SJSA1 (cell line): ENCODE data around the gene UBE2E1. TPM values are rescaled to one million over a fixed set of nuclear protein-coding genes. Genes with fewer than 3 reads are reported as not detected.

ENCODE experiments used
- DNase-seq, 2 experiments: peaks; one replicate each; pipeline ENCODE4 v3.0.0-alpha.2; 2015 to 2020; ENCODE audit warnings: low spot score in 2 of 2, low read depth in 1 of 2
- H3K27ac ChIP-seq: fragments of 250-450 bp; sonication (Bioruptor Pico); 2 replicates; pipeline ENCODE4 v1.5.1; 2020; ENCODE audit warnings: mild to moderate bottlenecking, moderate library complexity
- H3K27me3 ChIP-seq: fragments of 250-450 bp; sonication (Bioruptor Pico); replicated peaks from 2 replicates; pipeline ENCODE4 v1.5.1; 2020; ENCODE audit warnings: mild to moderate bottlenecking, moderate library complexity
- H3K36me3 ChIP-seq: fragments of 250-450 bp; sonication (Bioruptor Pico); 2 replicates; pipeline ENCODE4 v1.5.1; 2020; ENCODE audit warnings: mild to moderate bottlenecking
- H3K4me1 ChIP-seq: fragments of 250-450 bp; sonication (Bioruptor Pico); replicated peaks from 2 replicates; pipeline ENCODE4 v1.6.1; 2021; ENCODE audit warnings: mild to moderate bottlenecking
- H3K4me3 ChIP-seq: fragments of 250-450 bp; sonication (Bioruptor Pico); 2 replicates; pipeline ENCODE4 v1.5.1; 2020; ENCODE audit warnings: mild to moderate bottlenecking
- H3K9me3 ChIP-seq: fragments of 250-450 bp; sonication (Bioruptor Pico); replicated peaks from 2 replicates; pipeline ENCODE4 v1.5.1; 2020; ENCODE audit warnings: mild to moderate bottlenecking
- total RNA-seq: library from RNA; depleted of rRNA; stranded (reverse); fragments of >200 nt; shearing (Covaris generic); gene quantifications from 2 replicates; pipeline ENCODE4 v1.2.3, GENCODE V29; 2014; rRNA removed

The UBE2E1 gene
- total RNA-seq = 55.0 and 112 TPM in 2 replicates

- DNase-seq = peak; percentile 23 to 63
- Histone ChIP-seq H3K27ac (peak within 1 kb of the TSS; percentile 39), H3K27me3 (no peaks in the 10 kb centered on the region), H3K4me3 (peak within 1 kb of the TSS; percentile 63), H3K9me3 (no peaks in the 10 kb centered on the region), H3K4me1 (peaks cover 10% of the 10 kb centered on the region), H3K36me3 (peaks cover 22% of the 10 kb centered on the region)
These were observed at the start of gene UBE2E1 for GRCh38 chr3:23805633-23806533. TSS of gene UBE2E1 (plus strand) at chr3:23805955. CDS start at chr3:23807270, 1,315 bp downstream.

- Histone ChIP-seq H3K4me3 (no peak overlapping the region), H3K9me3 (no peaks in the 10 kb centered on the region), H3K4me1 (peaks cover 13% of the 10 kb centered on the region), H3K36me3 (no peaks in the 10 kb centered on the region), H3K27ac (no peak overlapping the region), H3K27me3 (no peaks in the 10 kb centered on the region)
- no peak for DNase-seq
These were observed 49.4 kb upstream of the UBE2E1 start for GRCh38 chr3:23756206-23756840.

- DNase-seq = no peak
- Histone ChIP-seq H3K4me1 (peaks cover 3% of the 10 kb centered on the region; the same call in 1 of the 2 replicates), H3K9me3 (no peaks in the 10 kb centered on the region), H3K27me3 (no peaks in the 10 kb centered on the region), H3K27ac (no peak overlapping the region), H3K4me3 (no peak overlapping the region), H3K36me3 (no peaks in the 10 kb centered on the region)
These were observed 47.4 kb upstream of the UBE2E1 start for GRCh38 chr3:23758253-23758838.

GRCh38 chr3:23760325-23760724, 45.4 kb upstream of the UBE2E1 start:
- Histone ChIP-seq H3K27ac (no peak overlapping the region), H3K9me3 (no peaks in the 10 kb centered on the region), H3K4me3 (no peak overlapping the region), H3K36me3 (no peaks in the 10 kb centered on the region), H3K27me3 (no peaks in the 10 kb centered on the region), H3K4me1 (peaks cover 3% of the 10 kb centered on the region; the same call in 1 of the 2 replicates)
- no peak for DNase-seq

- H3K27ac ChIP-seq = no peak overlapping the region
- H3K4me1 ChIP-seq = peaks cover 3% of the 10 kb centered on the region; the same call in 1 of the 2 replicates
- no peaks in the 10 kb centered on the region for H3K9me3 ChIP-seq
- no peak for DNase-seq
- H3K4me3 ChIP-seq = no peak overlapping the region
- no peaks in the 10 kb centered on the region for H3K36me3 ChIP-seq
- H3K27me3 ChIP-seq = no peaks in the 10 kb centered on the region
These were observed 44.8 kb upstream of the UBE2E1 start for GRCh38 chr3:23760871-23761373.

- H3K27me3 ChIP-seq = no peaks in the 10 kb centered on the region
- no peaks in the 10 kb centered on the region for H3K36me3 ChIP-seq
- H3K27ac ChIP-seq = no peak overlapping the region
- DNase-seq = peak in 1 of 2 experiments; percentile 23
- H3K9me3 ChIP-seq = no peaks in the 10 kb centered on the region
- H3K4me1 ChIP-seq = peaks cover 3% of the 10 kb centered on the region; the same call in 1 of the 2 replicates
- H3K4me3 ChIP-seq = no peak overlapping the region
These were observed 44.3 kb upstream of the UBE2E1 start for GRCh38 chr3:23761440-23761896.

- Histone ChIP-seq H3K36me3 (no peaks in the 10 kb centered on the region), H3K9me3 (no peaks in the 10 kb centered on the region), H3K4me1 (peaks cover 3% of the 10 kb centered on the region; the same call in 1 of the 2 replicates), H3K27ac (no peak overlapping the region), H3K4me3 (no peak overlapping the region), H3K27me3 (no peaks in the 10 kb centered on the region)
- no peak for DNase-seq
These were observed 43.5 kb upstream of the UBE2E1 start for GRCh38 chr3:23762214-23762613.

GRCh38 chr3:23762759-23763477, 42.8 kb upstream of the UBE2E1 start:
- peaks cover 3% of the 10 kb centered on the region; the same call in 1 of the 2 replicates for H3K4me1 ChIP-seq
- no peaks in the 10 kb centered on the region for H3K27me3 ChIP-seq
- H3K27ac ChIP-seq = no peak overlapping the region
- no peak overlapping the region for H3K4me3 ChIP-seq
- no peaks in the 10 kb centered on the region for H3K36me3 ChIP-seq
- no peaks in the 10 kb centered on the region for H3K9me3 ChIP-seq
- DNase-seq = no peak

GRCh38 chr3:23764407-23764806, 41.3 kb upstream of the UBE2E1 start:
- no peaks in the 10 kb centered on the region for H3K27me3 ChIP-seq
- DNase-seq = no peak
- no peaks in the 10 kb centered on the region for H3K9me3 ChIP-seq
- H3K4me1 ChIP-seq = peaks cover 3% of the 10 kb centered on the region; the same call in 1 of the 2 replicates
- no peak overlapping the region for H3K4me3 ChIP-seq
- H3K27ac ChIP-seq = no peak overlapping the region
- no peaks in the 10 kb centered on the region for H3K36me3 ChIP-seq

GRCh38 chr3:23767546-23767945, 38.2 kb upstream of the UBE2E1 start:
- Histone ChIP-seq H3K27ac (no peak overlapping the region), H3K4me1 (peaks cover 3% of the 10 kb centered on the region; the same call in 1 of the 2 replicates), H3K9me3 (no peaks in the 10 kb centered on the region), H3K4me3 (no peak overlapping the region), H3K27me3 (no peaks in the 10 kb centered on the region), H3K36me3 (no peaks in the 10 kb centered on the region)
- no peak for DNase-seq

- Histone ChIP-seq H3K4me1 (no peaks in the 10 kb centered on the region), H3K27me3 (no peaks in the 10 kb centered on the region), H3K4me3 (no peak overlapping the region), H3K36me3 (no peaks in the 10 kb centered on the region), H3K9me3 (no peaks in the 10 kb centered on the region), H3K27ac (no peak overlapping the region)
- DNase-seq = no peak
These were observed 30.4 kb upstream of the UBE2E1 start for GRCh38 chr3:23775254-23775909.

GRCh38 chr3:23776352-23776891, 29.3 kb upstream of the UBE2E1 start:
- H3K27me3 ChIP-seq = no peaks in the 10 kb centered on the region
- H3K36me3 ChIP-seq = no peaks in the 10 kb centered on the region
- H3K9me3 ChIP-seq = no peaks in the 10 kb centered on the region; the same call in 1 of the 2 replicates
- peak in 1 of 2 experiments; percentile 7 for DNase-seq
- H3K4me1 ChIP-seq = no peaks in the 10 kb centered on the region
- no peak overlapping the region for H3K27ac ChIP-seq
- H3K4me3 ChIP-seq = no peak overlapping the region
